ENCODE results near the gene GPR146. TPM values are rescaled to one million over a fixed set of nuclear protein-coding genes. Genes with fewer than 3 reads are reported as not detected.

The GPR146 gene
- total and polyA plus RNA-seq, 2 of the 8 experiments (the other 6 are each of a cell fraction or from before 2014, with no cell fraction given) = 1.8 to 2.7 TPM

- TF ChIP-seq HDAC2 (IDR thresholded peaks at IDR 0.05; ENCODE audit: borderline replicate concordance in 1 of 2, low read depth in 2 of 2, low read length in 2 of 2) = no peak
- TF ChIP-seq CHD2 (IDR thresholded peaks at IDR 0.05; ENCODE audit: low read length) = no peak
- TF ChIP-seq TAF1 (IDR thresholded peaks at IDR 0.05; ENCODE audit: low read depth, low read length) = no peak
- TF ChIP-seq PHF8 (conservative IDR thresholded peaks at IDR 0.05; ENCODE audit: low read depth, low read length) = no peak
- no peak for TF ChIP-seq E2F6 (IDR thresholded peaks at IDR 0.05)
- no peak for TF ChIP-seq TAF7 (optimal IDR thresholded peaks at IDR 0.05; ENCODE audit: borderline replicate concordance, low read depth, low read length)
Measured at GRCh38 chr7:1076184-1077072, 32.1 kb downstream of the GPR146 start (continued).

All from H1 (cell line).